ENCODE data around the gene XYLT2. TPM values are rescaled to one million over a fixed set of nuclear protein-coding genes. Genes with fewer than 3 reads are reported as not detected.

XYLT2 gene
- total RNA-seq, 1 experiment from 2014 or later: 26.4 TPM

GRCh38 chr17:50393700-50394099, 47.8 kb downstream of the XYLT2 start:
- Histone ChIP-seq H3K27ac (ENCODE audit: insufficient read length, low read depth, low read length) (no peak overlapping the region), H3K23me2 (ENCODE audit: insufficient read length, low read depth, low read length, poor library complexity, severe bottlenecking) (peaks cover 14% of the 10 kb centered on the region), H4K91ac (ENCODE audit: insufficient read length, low read depth, low read length) (no peak overlapping the region), H3K4ac (ENCODE audit: low read depth, low read length) (no peak overlapping the region), H3T11ph (ENCODE audit: low read length) (no peak overlapping the region), H3K23ac (ENCODE audit: insufficient read length, low read depth, low read length) (no peak overlapping the region), H3K56ac (ENCODE audit: insufficient read length, low read depth, low read length) (no peak overlapping the region), H3K14ac (ENCODE audit: insufficient read depth, low read length) (no peak overlapping the region), H3K9ac (ENCODE audit: extremely low read depth, insufficient read length, low read length) (no peak overlapping the region), H2BK12ac (ENCODE audit: insufficient read length, low read depth, low read length) (no peak overlapping the region), H2AK5ac (ENCODE audit: insufficient read length, low read length) (no peak overlapping the region), H2BK20ac (ENCODE audit: low read depth, low read length, poor library complexity, severe bottlenecking) (no peak overlapping the region), H3K79me1 (ENCODE audit: insufficient read depth, low read depth, low read length, poor library complexity, severe bottlenecking) (peaks cover 11% of the 10 kb centered on the region), H3K18ac (ENCODE audit: insufficient read length, low read depth, low read length) (no peak overlapping the region), H2BK15ac (ENCODE audit: low read depth, low read length) (no peak overlapping the region), H4K8ac (replicated peaks; ENCODE audit: insufficient read length, low read depth, low read length) (no peak overlapping the region), H2BK5ac (ENCODE audit: insufficient read length, low read length) (no peak overlapping the region), H2AFZ (ENCODE audit: low read length) (no peak overlapping the region), H4K5ac (ENCODE audit: insufficient read length, low read depth, low read length) (no peak overlapping the region), H4K20me1 (ENCODE audit: control insufficient read depth, insufficient read depth, insufficient read length) (no peaks in the 10 kb centered on the region), H3K4me2 (ENCODE audit: insufficient read depth, insufficient read length, low read length) (no peak overlapping the region), H2BK120ac (ENCODE audit: low read depth, low read length, poor library complexity, severe bottlenecking) (no peak overlapping the region), H3K27me3 (ENCODE audit: insufficient read depth, low read length) (no peaks in the 10 kb centered on the region), H3K9me3 (ENCODE audit: control insufficient read depth, low read depth, low read length) (no peaks in the 10 kb centered on the region), H3K79me2 (ENCODE audit: insufficient read depth, low read length) (peaks cover 11% of the 10 kb centered on the region; the same call in 1 of the 2 replicates), H3K4me1 (ENCODE audit: insufficient read depth, low read length) (0 out of 2 replicates have a peak, but pooled peaks cover 3% of the 10 kb centered on the region)
- DNase-seq: no peak
- Mint-ChIP-seq H3K27me3 (ENCODE audit: low read depth) (no peaks in the 10 kb centered on the region), H3K4me1 (peaks cover 10 to 16% of the 10 kb centered on the region in 2 experiments), H3K9me3 (no peaks in the 10 kb centered on the region), H3K36me3 (ENCODE audit: insufficient read depth in 1 of 3, low read depth in 3 of 3) (peaks cover 37 to 64% (median 60%) of the 10 kb centered on the region in 3 experiments; a peak in 6 of 7 replicates), H3K4me3 (no peak overlapping the region), H3K27ac (no peak overlapping the region)
- TF ChIP-seq CTCF (conservative IDR thresholded peaks at IDR 0.05): no peak
- no CpG with 5 or more reads among the region's 5 CpGs for whole genome bisulfite sequencing (ENCODE audit: extremely low coverage, insufficient read length, low lambda C conversion rate)
